A673 (cell line): ENCODE results near the gene BEST4.

Experiments
- EZH2 ChIP-seq: fragments of 200-600 bp; sonication (generic); IDR thresholded peaks from 2 replicates; pipeline ENCODE4 v1.6.1; 2017; ENCODE audit warnings: borderline replicate concordance, low read depth, mild to moderate bottlenecking, mixed read lengths, antibody characterized with exemption, low read length; ENCODE audit not compliant: poor library complexity, severe bottlenecking
- TF ChIP-seq, protein P1 (sequence below): fragments of 300-800, 200-600 bp; sonication (generic); conservative IDR thresholded peaks from 2 replicates; pipeline ENCODE4 v1.5.1; 2017; ENCODE audit warnings: low read depth, mild to moderate bottlenecking, antibody characterized with exemption, low read length, moderate library complexity, mixed read lengths

DNA sequence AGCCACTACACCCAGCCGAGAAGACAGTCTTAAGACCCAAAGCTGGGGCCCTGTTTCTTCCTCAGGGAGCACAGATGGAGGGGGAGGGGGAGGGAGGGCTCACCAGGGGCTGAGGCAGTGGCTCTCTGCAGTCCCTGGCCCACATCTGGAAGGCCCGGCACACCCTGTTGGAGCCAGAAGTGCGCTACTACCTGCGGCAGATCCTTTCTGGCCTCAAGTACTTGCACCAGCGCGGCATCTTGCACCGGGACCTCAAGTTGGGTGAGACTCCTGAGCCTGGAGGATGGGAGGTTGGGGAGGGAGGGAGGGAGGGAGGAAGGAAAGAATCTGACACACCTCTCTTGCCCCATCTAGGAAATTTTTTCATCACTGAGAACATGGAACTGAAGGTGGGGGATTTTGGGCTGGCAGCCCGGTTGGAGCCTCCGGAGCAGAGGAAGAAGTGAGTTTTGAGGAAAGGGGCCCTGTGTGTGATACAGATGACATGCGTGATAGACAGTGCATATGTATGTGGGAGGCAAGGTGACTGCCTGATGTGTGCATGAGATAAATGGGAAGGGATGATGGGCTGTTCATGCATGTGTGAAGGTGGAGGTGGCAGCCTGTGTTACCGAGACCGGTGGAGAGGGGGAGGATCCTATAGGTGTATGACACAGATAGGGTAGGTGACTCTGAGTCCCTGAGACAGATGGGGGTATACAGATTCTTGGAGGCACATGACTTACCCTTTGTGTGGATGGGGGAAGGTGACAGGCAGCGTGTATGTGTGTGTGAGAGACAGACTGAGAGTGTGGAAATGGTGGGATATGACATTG, 13.7 kb upstream of the BEST4 start:
- TF ChIP-seq, protein P1, sequence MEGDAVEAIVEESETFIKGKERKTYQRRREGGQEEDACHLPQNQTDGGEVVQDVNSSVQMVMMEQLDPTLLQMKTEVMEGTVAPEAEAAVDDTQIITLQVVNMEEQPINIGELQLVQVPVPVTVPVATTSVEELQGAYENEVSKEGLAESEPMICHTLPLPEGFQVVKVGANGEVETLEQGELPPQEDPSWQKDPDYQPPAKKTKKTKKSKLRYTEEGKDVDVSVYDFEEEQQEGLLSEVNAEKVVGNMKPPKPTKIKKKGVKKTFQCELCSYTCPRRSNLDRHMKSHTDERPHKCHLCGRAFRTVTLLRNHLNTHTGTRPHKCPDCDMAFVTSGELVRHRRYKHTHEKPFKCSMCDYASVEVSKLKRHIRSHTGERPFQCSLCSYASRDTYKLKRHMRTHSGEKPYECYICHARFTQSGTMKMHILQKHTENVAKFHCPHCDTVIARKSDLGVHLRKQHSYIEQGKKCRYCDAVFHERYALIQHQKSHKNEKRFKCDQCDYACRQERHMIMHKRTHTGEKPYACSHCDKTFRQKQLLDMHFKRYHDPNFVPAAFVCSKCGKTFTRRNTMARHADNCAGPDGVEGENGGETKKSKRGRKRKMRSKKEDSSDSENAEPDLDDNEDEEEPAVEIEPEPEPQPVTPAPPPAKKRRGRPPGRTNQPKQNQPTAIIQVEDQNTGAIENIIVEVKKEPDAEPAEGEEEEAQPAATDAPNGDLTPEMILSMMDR, result no peak
- TF ChIP-seq EZH2, result no peak
